Peyer's patch (tissue), 4 donors: ENCODE data around the gene CLASP1. TPM values are rescaled to one million over a fixed set of nuclear protein-coding genes. Genes with fewer than 3 reads are reported as not detected.
"Not testable (repeated sequence)": the region's sequence is repeated elsewhere in the genome, so short reads cannot be mapped to it uniquely, and the experiment has no call there.

Experiments
- DNase-seq, 3 donors: peaks; one replicate each; pipeline ENCODE4 v3.0.0-alpha.2; 2017 to 2019
- H3K27ac ChIP-seq, 4 donors: fragments of 200-600 bp; sonication (generic); one replicate each; pipeline ENCODE4 v1.5.1; 2016 to 2019
- H3K27me3 ChIP-seq, 2 donors: fragments of 200-600 bp; sonication (generic); one replicate each; pipeline ENCODE4 v1.5.1; 2019
- H3K36me3 ChIP-seq, 3 donors: fragments of 200-600 bp; sonication (generic); one replicate each; pipeline ENCODE4 v1.5.1; 2016 to 2019
- H3K4me1 ChIP-seq, 4 donors: fragments of 200-600 bp; sonication (generic); one replicate each; pipeline ENCODE4 v1.5.1; 2016 to 2019
- H3K4me3 ChIP-seq, 4 donors: fragments of 200-600 bp; sonication (generic); 1 replicate in 3 of 4; 2 replicates in 1 of 4; pipeline ENCODE4 v1.5.1; 2016 to 2019; ENCODE audit warnings: mild to moderate bottlenecking in 1 of 4
- H3K9me3 ChIP-seq, 4 donors: fragments of 200-600 bp; sonication (generic); one replicate each; pipeline ENCODE4 v1.5.1; 2016 to 2019; ENCODE audit warnings: mild to moderate bottlenecking in 1 of 4
- CTCF ChIP-seq, 6 experiments: fragments of 450-650 bp in 4 of 6; fragments of 200-600 bp in 2 of 6; sonication (generic) in 1 of 6; IDR thresholded peaks; one replicate each; pipeline ENCODE4 v1.5.1; 2017 to 2019; ENCODE audit warnings: antibody characterized with exemption in 6 of 6, mild to moderate bottlenecking in 3 of 6, moderate library complexity in 1 of 6
- POLR2A ChIP-seq, 2 donors: fragments of 450-650 bp; IDR thresholded peaks; one replicate each; pipeline ENCODE4 v1.5.1; 2017; ENCODE audit warnings: antibody characterized with exemption in 2 of 2, mild to moderate bottlenecking in 2 of 2, moderate library complexity in 2 of 2
- total RNA-seq, 4 donors: library from RNA; depleted of rRNA; stranded (reverse); fragments of >200 nt; gene quantifications; one replicate each; pipeline ENCODE4 v1.1.0, GENCODE V29; 2016

Gene CLASP1
- total RNA-seq, 4 donors from 2014 or later, result 30.5 to 130 (median 73.7) TPM

- TF ChIP-seq CTCF (IDR thresholded peaks at IDR 0.05) (no peak), POLR2A (IDR thresholded peaks at IDR 0.05) (no peak)
- H3K9me3 ChIP-seq, result no peaks in the 10 kb centered on the region
- no peaks in the 10 kb centered on the region for H3K4me1 ChIP-seq
- no peak for DNase-seq
- no peak overlapping the region for H3K4me3 ChIP-seq
- H3K27ac ChIP-seq, result no peak overlapping the region
- H3K36me3 ChIP-seq, result peaks cover 0 to 67% (median 0%) of the 10 kb centered on the region in 3 donors
- H3K27me3 ChIP-seq, result no peaks in the 10 kb centered on the region
Observed at GRCh38 chr2:121451398-121451797, 197.9 kb downstream of the CLASP1 start.

DNA sequence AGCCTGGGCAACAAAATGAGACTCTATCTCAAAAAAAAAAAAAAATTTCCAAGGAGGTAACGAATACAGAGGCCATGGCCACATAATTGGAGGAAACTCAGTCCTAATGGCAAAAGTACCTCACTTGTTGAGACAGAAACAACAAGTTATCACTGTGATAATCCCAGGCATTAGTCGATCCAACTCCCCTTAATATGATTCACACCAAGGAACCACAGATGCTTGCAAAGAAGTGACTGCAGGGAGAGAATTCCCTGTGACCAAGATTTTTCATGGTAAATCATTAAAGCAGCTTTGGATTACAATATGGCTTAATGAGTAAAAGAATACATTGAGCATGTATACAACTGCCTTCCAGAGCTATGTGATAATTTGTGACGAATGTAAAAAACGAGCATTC, 199.0 kb downstream of the CLASP1 start:
- no peak for TF ChIP-seq CTCF (IDR thresholded peaks at IDR 0.05)
- TF ChIP-seq POLR2A (IDR thresholded peaks at IDR 0.05), result no peak
- no peak for DNase-seq
- no peaks in the 10 kb centered on the region for H3K9me3 ChIP-seq
- no peaks in the 10 kb centered on the region for H3K4me1 ChIP-seq
- peaks cover 0 to 75% (median 0%) of the 10 kb centered on the region in 3 donors for H3K36me3 ChIP-seq
- H3K27ac ChIP-seq, result no peak overlapping the region
- H3K27me3 ChIP-seq, result no peaks in the 10 kb centered on the region
- H3K4me3 ChIP-seq, result no peak overlapping the region

- no peak for TF ChIP-seq POLR2A (IDR thresholded peaks at IDR 0.05)
- TF ChIP-seq CTCF (IDR thresholded peaks at IDR 0.05), result no peak
- Histone ChIP-seq H3K4me3 (no peak overlapping the region), H3K27ac (no peak overlapping the region), H3K27me3 (no peaks in the 10 kb centered on the region), H3K4me1 (no peaks in the 10 kb centered on the region), H3K9me3 (no peaks in the 10 kb centered on the region), H3K36me3 (peaks cover 0 to 86% (median 0%) of the 10 kb centered on the region in 3 donors)
- no peak for DNase-seq
Observed at GRCh38 chr2:121446647-121447241, 202.5 kb downstream of the CLASP1 start.

GRCh38 chr2:121442889-121443288, 206.4 kb downstream of the CLASP1 start:
- Histone ChIP-seq H3K9me3 (no peaks in the 10 kb centered on the region), H3K4me1 (no peaks in the 10 kb centered on the region), H3K27ac (no peak overlapping the region), H3K4me3 (no peak overlapping the region), H3K27me3 (no peaks in the 10 kb centered on the region), H3K36me3 (peaks cover 0 to 65% (median 0%) of the 10 kb centered on the region in 3 donors)
- no peak for TF ChIP-seq POLR2A (IDR thresholded peaks at IDR 0.05)
- TF ChIP-seq CTCF (IDR thresholded peaks at IDR 0.05), result no peak
- no peak for DNase-seq

DNA sequence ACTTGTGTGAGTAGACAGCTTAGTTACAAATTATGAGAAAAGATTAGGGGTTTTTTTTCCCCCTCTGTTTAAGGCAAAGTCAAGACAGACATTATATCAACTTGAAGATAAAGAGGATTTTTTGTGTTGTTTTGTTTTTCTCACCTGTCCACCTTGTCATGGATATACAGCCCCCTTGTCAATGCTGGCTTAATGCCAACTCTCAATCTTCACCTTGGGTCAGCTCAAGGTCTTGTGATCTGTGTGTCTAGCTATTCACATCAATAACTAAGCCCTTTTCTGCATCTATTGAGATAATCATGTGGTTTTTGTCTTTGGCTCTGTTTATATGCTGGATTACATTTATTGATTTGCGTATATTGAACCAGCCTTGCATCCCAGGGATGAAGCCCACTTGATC, 211.0 kb downstream of the CLASP1 start:
- H3K4me1 ChIP-seq, DNase-seq: not testable (repeated sequence)

DNA sequence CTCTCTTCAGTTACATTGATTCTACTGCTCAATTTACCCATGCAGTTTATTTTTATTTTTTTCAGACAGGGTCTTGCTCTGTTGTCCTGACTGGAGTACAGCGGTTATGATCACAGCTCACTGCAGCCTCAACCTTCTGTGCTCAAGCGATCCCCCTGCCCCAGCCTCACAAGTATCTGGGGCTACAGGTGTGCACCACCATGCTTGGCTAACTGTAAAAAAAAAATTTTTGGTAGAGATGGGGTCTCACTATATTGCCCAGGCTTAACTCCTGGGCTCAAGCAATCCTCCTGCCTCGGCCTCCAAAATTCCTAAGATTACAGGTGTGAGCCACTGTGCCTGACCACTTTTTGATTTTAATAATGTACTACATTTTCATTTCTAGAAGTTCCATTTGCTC, 212.3 kb downstream of the CLASP1 start:
- no peak for TF ChIP-seq POLR2A (IDR thresholded peaks at IDR 0.05)
- no peak for TF ChIP-seq CTCF (IDR thresholded peaks at IDR 0.05)
- Histone ChIP-seq H3K4me3 (no peak overlapping the region), H3K27me3 (no peaks in the 10 kb centered on the region), H3K27ac (no peak overlapping the region), H3K9me3 (no peaks in the 10 kb centered on the region), H3K36me3 (peaks cover 0 to 13% (median 0%) of the 10 kb centered on the region in 3 donors), H3K4me1 (no peaks in the 10 kb centered on the region)
- no peak for DNase-seq

More for the DNA sequence above, 211.0 kb downstream of the CLASP1 start:
- H3K9me3 ChIP-seq, H3K27ac ChIP-seq, H3K27me3 ChIP-seq, H3K4me3 ChIP-seq: not testable (repeated sequence)
- H3K36me3 ChIP-seq, result peaks cover 0 to 19% (median 0%) of the 10 kb centered on the region in 3 donors
